GM21576 (cell line): Measurements from ENCODE around the gene TNFAIP8L1.

Source experiments
- ATAC-seq: cut with Tn5 transposase; IDR thresholded peaks from one replicate; pipeline ENCODE4 v1.9.1; 2021; ENCODE audit warnings: mild to moderate bottlenecking, moderate library complexity; ENCODE audit not compliant: unreplicated experiment

The TNFAIP8L1 gene

GRCh38 chr19:4647676-4648644, 8.6 kb downstream of the TNFAIP8L1 start:
- ATAC-seq = no peak

- no peak for ATAC-seq
These were observed 10.2 kb downstream of the TNFAIP8L1 start for GRCh38 chr19:4649392-4650047.

GRCh38 chr19:4650159-4650558, 10.8 kb downstream of the TNFAIP8L1 start:
- no peak for ATAC-seq

- no peak for ATAC-seq
These were observed 12.8 kb downstream of the TNFAIP8L1 start for GRCh38 chr19:4652075-4652474.

GRCh38 chr19:4653793-4654436, 14.6 kb downstream of the TNFAIP8L1 start:
- no peak for ATAC-seq

GRCh38 chr19:4654437-4655361, 15.4 kb downstream of the TNFAIP8L1 start:
- ATAC-seq = no peak

- no peak for ATAC-seq
These were observed 16.8 kb downstream of the TNFAIP8L1 start for GRCh38 chr19:4656102-4656501.

- ATAC-seq = no peak
These were observed 17.9 kb downstream of the TNFAIP8L1 start for GRCh38 chr19:4657262-4657661.

GRCh38 chr19:4657835-4658234, 18.5 kb downstream of the TNFAIP8L1 start:
- ATAC-seq = no peak

- no peak for ATAC-seq
These were observed 21.0 kb downstream of the TNFAIP8L1 start for GRCh38 chr19:4660181-4660791.

GRCh38 chr19:4660993-4661392, 21.7 kb downstream of the TNFAIP8L1 start:
- ATAC-seq = no peak

- no peak for ATAC-seq
These were observed 22.8 kb downstream of the TNFAIP8L1 start for GRCh38 chr19:4662020-4662695.

GRCh38 chr19:4662812-4663211, 23.5 kb downstream of the TNFAIP8L1 start:
- ATAC-seq = no peak

- ATAC-seq = no peak
These were observed 25.3 kb downstream of the TNFAIP8L1 start for GRCh38 chr19:4664642-4665041.

- peak; percentile 74 for ATAC-seq
These were observed 30.6 kb downstream of the TNFAIP8L1 start, which contains the start of gene MYDGF for GRCh38 chr19:4669723-4670480. MYDGF (minus strand) TSS chr19:4670342; CDS start chr19:4670334, 8 bp downstream.

- no peak for ATAC-seq
These were observed 32.0 kb downstream of the TNFAIP8L1 start for GRCh38 chr19:4671185-4671851.

GRCh38 chr19:4673216-4673615, 33.9 kb downstream of the TNFAIP8L1 start:
- ATAC-seq = no peak

- ATAC-seq = no peak
These were observed 34.4 kb downstream of the TNFAIP8L1 start for GRCh38 chr19:4673726-4674125.
